Astrocyte (in vitro differentiated cells and primary cell): ENCODE data around the gene NFIA.

Source experiments
- EZH2 ChIP-seq: IDR thresholded peaks from 2 replicates; pipeline ENCODE4 v1.6.1; 2012; ENCODE audit warnings: mild to moderate bottlenecking, low read length, inconsistent platforms; ENCODE audit not compliant: insufficient read depth
- TF ChIP-seq, protein P1 (sequence below): IDR thresholded peaks from 2 replicates; pipeline ENCODE4 v1.5.1; 2011; ENCODE audit warnings: low read depth, mild to moderate bottlenecking, inconsistent platforms, low read length, moderate library complexity; ENCODE audit not compliant: insufficient read depth

DNA sequence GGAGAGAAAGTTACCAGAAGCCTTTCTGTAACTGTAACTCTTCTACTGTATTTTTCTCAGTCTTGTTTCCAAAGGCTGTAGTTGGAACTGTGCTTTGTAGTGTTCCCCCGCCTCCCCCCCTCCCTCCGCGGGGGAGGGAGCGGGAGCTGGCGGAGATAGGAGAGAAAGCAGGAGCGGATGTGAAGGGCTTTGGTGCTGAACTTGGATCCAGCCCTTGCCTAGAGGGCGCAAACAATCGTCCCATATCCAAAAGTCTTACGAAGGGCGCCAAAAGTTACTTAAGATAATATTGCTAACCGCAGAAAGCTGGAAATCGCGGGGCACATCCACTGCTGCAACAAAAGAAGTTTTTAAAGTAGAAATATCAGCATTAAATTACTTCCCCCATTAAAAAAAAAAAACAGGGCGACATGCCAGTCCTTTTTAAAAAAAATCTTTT, 2.4 kb upstream of the NFIA start:
- TF ChIP-seq, protein P1, sequence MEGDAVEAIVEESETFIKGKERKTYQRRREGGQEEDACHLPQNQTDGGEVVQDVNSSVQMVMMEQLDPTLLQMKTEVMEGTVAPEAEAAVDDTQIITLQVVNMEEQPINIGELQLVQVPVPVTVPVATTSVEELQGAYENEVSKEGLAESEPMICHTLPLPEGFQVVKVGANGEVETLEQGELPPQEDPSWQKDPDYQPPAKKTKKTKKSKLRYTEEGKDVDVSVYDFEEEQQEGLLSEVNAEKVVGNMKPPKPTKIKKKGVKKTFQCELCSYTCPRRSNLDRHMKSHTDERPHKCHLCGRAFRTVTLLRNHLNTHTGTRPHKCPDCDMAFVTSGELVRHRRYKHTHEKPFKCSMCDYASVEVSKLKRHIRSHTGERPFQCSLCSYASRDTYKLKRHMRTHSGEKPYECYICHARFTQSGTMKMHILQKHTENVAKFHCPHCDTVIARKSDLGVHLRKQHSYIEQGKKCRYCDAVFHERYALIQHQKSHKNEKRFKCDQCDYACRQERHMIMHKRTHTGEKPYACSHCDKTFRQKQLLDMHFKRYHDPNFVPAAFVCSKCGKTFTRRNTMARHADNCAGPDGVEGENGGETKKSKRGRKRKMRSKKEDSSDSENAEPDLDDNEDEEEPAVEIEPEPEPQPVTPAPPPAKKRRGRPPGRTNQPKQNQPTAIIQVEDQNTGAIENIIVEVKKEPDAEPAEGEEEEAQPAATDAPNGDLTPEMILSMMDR = peak; percentile 12
- TF ChIP-seq EZH2 = no peak
